Putamen (tissue), 1 donor: ENCODE measurements around the gene CCNG2.
A peak's percentile ranks its signal among the peaks of the same experiment; 100 is the strongest.

Experiments used
- DNase-seq: peaks from one replicate; pipeline ENCODE4 v3.0.0-alpha.2; 2016; ENCODE audit warnings: low spot score

Gene CCNG2

DNA sequence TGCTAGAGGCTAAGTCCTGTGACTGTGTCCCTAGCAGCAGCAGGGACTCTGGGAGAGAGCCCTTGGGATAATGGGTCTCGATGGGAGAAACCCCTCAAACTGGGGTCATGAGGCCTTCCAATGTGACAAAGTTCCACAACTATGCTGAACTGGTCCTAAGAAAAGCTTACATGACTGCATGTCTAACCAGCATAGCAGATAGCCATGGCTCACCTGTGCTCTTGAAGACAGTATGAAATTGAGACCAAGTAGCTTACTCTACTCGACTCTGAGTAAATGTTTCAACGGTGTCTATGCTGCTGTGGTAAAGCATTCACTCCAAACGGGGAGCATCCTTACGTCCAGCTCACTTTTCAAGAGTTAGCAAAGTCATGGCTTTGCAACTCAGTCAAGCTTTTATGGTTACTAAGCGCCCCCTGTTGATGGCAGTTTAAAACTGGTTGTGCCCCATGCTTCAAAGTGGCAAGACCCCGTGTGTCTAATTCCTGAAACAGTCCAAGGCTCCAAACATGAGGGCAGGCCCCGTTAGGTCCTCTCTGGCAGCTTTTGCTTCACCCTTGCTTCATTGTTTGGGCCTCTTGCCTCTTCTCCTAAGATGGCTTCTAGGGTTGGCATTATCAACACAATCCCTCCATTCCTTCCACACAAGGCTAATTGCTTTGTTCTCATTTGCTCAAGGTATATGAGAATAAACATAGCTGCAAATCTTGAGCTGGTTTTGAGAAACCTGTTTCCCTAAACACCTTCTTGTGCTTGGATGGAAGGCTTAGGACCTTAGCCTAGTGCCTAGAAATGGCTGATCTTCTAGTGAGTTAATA is 46.6 kb downstream of the CCNG2 start:
- peak; percentile 13 for DNase-seq

DNA sequence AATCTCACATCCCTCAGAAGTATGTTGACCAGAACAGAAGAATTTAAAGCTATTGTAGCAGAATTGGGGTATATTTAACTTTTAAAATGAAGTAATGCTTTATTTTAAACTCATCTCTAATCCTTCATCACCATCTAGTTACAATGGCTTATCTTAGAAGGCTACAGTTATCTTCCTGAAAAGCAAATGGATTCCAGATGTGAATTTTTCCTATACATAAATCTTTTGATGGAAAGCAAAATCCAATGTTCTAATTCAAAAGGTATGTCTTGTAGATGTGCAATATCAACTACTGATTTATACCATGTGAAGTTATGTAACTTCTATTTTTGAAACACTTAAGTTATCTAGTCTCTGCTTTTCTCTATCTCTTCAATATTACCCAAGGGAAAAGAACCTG is 47.6 kb downstream of the CCNG2 start:
- no peak for DNase-seq

DNA sequence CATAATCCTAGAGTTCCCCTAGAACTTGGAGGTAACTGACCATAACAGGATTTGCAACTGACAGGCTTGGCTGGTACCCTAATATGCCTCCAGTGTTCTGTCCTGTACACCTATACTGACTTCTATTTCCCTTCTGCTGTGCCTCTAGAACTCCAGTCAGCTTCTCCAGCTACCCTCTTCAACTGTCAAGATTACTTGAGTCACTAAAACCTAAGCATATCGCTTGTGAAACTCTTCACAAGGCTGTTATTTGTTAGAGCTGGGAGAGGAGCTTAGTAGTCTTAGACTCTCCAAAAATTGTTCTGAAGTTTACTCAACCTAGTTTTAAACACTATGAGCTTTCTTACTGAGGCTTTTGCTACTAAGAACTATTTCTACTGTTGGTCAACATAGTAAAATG is 52.0 kb downstream of the CCNG2 start:
- no peak for DNase-seq

DNA sequence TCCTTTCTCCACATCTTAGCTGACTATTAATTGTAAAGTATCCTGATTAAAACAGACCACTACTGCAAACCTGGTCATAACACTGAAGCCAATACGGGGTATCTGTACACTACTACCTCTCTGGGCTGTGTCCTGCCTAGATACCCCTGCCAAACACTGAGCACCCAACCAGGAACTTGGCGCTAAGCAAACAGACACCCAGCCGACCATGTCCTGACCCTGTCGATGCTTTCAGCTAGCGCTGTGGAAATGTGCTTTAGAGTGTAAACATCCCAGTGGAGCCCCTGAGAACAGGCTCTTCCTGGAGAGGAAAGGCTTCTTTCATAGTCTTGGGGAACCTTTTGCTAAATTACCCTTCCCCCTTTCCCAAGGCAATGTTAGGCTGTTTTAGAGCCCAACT is 52.9 kb downstream of the CCNG2 start:
- no peak for DNase-seq

DNA sequence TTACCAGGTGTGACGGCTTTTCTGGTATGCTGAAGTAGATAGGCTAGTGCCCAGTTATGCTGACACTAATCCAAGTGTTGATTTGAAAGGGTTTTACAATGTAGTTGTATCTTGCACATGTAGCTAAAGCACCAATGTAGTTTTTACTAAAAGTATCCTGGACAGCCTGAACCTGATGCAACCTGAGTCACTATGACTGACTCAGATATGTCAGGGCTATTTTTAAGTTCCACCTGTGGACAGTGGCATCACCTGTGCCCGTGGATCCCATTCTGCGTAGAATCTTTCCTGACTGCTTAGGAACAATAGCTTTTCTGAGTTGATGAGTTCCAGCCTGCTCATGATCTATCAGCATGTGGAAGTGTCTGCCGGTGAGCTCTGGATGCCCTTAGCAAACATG is 58.1 kb downstream of the CCNG2 start:
- DNase-seq: no peak

GRCh38 chr4:77217526-77217925 is 60.5 kb downstream of the CCNG2 start:
- no peak for DNase-seq

GRCh38 chr4:77219266-77219665 is 62.3 kb downstream of the CCNG2 start:
- no peak for DNase-seq
